ENCODE measurements around the gene MOBP.
"Not testable (repeated sequence)": the region's sequence is repeated elsewhere in the genome, so short reads cannot be mapped to it uniquely, and the experiment has no call there.

MOBP gene

GRCh38 chr3:39453134-39453533 lies 14.3 kb upstream of the MOBP start:
- no peak for FAIRE-seq

DNA sequence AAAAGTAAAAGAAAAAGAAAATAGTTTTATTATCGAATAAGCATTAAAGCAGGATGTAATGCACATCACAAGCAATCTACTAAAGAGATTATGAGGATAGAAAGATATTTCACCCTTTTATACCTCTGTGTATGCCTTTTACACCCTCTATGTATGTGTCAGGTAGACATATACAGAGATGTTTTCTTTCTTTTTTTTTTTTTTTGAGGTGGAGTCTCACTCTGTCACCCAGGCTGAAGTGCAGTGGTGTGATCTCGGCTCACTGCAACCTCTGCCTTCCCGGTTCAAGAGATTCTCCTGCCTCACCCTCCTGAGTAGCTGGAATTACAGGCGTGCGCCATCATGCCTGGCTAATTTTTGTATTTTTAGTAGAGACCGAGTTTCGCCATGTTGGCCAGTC lies 13.6 kb upstream of the MOBP start:
- FAIRE-seq: not testable (repeated sequence)

GRCh38 chr3:39454591-39455217 lies 12.8 kb upstream of the MOBP start:
- FAIRE-seq: no peak

DNA sequence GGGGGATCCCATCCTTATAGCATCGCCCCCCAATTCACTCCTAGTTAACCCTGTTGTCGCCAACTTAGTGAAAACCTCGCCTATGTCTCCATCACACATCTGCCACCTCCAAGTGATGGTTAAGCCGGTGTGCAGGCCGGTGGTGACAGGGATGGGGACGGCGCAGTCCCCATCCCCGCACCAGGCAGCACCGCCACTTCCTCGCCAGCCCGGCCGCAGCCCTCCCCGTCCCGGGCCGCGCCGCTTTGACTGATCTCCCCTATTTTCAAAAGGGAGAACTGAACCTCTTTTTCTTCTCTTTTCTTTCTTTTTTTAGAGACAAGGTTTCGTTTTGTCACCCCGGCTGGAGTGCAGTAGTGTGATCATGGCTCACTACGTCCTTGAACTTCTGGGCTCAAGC lies 11.3 kb upstream of the MOBP start:
- FAIRE-seq: no peak

DNA sequence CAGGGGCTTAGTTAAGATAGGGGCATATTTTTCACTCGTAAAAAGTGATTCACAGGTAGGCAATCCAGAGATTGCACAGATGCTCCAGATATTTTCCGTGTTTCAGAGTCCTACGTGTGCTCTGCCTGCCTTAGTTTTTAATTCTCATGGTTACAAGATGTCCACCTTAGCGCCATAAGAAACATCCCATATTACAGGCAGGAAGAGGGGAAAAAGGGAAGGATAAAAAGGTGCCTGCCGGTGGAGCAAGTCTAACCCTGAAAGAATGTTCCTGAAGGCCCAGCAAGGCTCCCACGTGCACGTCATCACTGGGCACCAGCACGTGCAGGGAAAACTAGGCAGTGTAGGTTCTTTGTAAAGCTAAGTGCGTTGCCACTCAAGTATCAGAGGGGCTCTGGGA lies 10.1 kb upstream of the MOBP start:
- FAIRE-seq: no peak

DNA sequence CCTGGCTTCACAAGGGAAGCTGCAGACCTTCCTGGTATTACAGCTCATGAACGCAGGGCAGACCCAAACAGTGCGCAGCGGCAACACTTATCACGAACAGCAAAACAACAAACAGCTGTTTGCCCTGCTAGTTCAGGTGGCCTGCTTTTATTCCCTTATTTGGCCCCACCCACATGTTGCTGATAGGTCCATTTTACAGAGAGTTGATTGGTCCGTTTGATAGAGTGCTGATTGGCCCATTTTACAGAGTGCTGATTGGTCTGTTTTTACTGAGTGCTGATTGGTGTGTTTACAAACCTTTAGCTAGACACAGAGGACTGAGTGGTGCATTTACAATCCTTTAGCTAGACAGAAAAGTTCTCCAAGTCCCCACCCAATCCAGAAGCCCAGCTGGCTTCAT lies 8.9 kb upstream of the MOBP start:
- FAIRE-seq: not testable (repeated sequence)

- FAIRE-seq: no peak
These were observed 6.8 kb upstream of the MOBP start for GRCh38 chr3:39460677-39461076.

- no peak for FAIRE-seq
These were observed 4.2 kb upstream of the MOBP start for GRCh38 chr3:39463269-39463668.

GRCh38 chr3:39466988-39467387 lies 492 bp upstream of the MOBP start:
- no peak for FAIRE-seq

GRCh38 chr3:39468108-39468436 lies 592 bp downstream of the MOBP start:
- FAIRE-seq: no peak

DNA sequence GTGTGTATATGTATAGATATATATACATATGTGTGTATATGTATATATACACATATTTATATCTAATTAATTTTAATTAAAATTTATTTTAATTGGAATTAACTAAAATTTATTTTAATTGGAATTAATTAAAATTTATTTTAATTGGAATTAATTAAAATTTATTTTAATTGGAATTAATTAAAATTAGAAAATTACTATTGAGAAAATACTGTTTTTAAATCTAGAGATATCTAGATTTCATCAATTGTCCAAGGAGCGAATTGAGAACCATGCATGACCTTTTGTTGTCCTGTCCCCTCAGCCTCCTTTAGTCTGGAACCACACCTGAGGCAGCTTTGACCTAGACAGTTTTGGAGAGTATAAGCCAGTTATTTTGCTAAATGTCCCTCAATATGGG lies 1.8 kb downstream of the MOBP start:
- peak; percentile 98 for FAIRE-seq

DNA sequence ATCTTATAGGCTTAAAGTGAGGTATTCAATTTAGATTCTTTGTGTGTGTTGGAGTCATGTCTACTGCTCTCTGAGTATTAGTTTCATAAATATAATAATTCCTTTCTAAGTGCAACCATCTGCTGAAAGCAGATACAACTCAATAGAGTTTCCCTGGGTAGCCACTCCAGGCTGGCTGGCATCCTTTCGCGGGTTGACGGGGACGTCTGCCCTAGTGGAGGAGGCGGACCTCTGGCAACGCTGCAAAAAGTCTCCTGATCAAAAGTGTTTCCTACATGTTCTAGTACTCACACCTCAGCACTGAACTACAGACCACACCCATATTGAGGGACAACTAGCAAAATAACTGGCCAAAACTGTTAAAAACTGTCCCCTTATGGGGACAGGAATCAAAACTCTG lies 2.5 kb downstream of the MOBP start:
- no peak for FAIRE-seq

- FAIRE-seq: no peak
These were observed 4.2 kb downstream of the MOBP start for GRCh38 chr3:39471652-39472051.

DNA sequence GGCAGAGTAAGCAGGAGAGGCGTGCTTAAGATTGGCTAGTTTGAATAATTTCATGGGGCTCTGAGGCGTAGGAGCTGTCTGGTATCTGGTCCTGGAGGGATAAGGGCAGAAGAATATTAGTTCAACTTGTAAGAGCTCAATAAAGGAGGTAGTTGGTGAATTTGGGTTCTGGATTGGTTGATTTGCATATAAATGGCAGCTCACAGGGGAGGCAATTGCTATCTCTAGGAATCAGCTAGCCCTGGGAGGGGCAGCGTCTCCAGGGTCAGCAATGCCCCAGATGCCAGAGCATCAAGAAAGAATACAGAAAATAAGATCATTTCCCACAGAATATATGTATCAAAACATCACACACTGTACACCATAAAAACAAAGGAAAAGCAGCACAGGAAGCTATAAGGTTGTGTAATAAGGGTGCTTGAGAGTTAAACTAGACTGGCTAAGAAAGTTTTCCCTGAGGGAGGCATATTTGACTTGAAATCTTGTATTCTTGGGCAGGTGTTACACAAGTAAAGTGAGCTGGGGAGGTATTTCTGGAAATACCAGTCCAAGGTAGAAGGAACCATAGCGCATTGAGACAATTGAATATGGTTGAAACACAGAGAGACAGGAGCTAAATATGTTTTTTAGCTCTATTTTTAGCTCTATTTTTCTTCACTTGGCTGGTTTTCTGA lies 6.1 kb downstream of the MOBP start:
- FAIRE-seq: no peak

DNA sequence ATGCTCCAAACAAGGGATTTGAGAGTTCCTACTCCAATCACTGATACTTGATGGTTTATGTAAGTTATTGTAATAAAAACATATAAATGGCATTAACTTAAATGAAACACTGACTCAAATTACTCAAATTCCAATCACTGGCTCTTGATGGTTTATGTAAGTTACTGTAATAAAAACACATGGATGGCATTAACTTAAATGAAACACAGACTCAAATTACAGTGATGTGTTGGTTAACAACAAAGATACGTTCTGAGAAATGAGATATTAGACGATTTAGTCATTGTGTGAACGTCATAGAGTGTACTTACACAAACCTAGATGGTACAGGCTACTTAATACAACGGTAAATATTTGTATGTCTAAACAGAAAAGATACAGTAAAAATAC lies 6.6 kb downstream of the MOBP start:
- no peak for FAIRE-seq

DNA sequence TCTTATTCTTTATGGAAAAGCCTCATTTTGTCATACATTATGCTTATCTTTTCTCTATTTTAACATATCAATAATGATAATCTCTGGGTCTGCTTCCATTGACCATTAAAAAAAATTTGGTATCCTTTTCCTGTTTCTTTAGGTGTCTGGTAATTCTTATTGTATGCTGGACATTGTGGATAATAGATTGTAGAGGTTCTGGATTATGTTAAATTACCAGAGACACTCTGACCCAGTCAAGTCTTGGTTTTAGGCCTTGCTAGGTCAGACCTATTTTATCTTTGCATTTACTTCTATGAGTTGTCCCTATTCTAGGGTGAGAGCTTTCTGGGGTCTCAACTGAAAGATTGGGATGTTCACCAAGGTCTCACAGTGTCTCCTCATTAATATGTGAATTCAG lies 9.3 kb downstream of the MOBP start:
- no peak for FAIRE-seq

DNA sequence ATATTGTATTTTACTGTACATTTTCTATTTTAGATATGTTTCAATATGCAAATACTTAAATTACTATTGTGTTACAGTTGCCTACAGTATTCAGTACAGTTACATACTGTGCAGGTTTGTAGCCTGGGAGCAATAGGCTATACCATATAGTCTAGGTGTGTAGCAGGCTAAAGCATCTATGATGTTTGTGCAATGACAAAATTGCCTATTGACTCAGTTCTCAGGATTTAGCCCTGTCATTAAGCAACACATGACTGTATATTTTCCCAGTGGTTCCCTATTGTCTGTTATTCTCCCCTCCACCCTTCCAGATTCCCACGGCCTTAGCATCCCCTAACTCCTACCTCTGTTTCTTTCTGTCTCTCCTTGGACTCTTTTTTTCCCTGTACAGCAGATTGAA lies 10.7 kb downstream of the MOBP start:
- FAIRE-seq: no peak

- no peak for FAIRE-seq
These were observed 12.4 kb downstream of the MOBP start for GRCh38 chr3:39479701-39480414.

DNA sequence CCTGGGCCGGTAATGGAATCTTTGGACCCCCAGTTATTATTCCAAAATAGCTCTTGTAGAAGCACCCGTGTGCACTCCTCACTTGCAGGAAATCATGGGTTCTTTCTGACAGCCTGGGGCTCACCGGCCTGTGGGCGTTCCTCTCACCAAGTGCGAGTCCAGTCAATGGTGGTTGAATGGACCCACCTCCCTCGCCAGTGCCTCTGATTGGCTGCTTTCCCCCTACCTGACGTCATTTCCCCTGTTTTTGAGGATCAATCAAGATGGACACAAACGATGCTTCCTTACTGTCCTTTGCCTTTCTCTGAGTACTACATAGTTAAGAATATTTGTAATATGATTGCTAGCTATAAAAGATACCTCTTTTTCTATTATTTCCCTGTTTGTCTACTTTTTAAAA lies 18.1 kb downstream of the MOBP start:
- FAIRE-seq: no peak

DNA sequence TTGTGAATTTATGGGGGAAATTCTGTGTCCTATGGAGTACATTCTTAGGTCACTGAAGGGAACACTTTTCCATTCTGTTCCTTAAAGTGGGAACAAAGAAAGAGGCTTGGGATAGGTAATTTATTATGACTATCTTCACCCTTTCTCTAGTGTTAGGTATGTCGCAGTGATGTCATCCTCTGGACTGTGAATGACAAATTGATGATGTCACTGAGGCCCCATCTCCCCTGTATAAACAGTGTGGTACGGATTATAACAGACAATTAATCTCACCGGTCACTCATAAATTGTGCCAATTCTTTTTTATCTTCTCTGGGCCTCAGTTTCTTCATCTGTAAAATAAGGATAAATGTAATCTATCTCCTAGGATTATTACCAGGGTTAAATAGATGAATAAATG lies 23.5 kb downstream of the MOBP start:
- no peak for FAIRE-seq

DNA sequence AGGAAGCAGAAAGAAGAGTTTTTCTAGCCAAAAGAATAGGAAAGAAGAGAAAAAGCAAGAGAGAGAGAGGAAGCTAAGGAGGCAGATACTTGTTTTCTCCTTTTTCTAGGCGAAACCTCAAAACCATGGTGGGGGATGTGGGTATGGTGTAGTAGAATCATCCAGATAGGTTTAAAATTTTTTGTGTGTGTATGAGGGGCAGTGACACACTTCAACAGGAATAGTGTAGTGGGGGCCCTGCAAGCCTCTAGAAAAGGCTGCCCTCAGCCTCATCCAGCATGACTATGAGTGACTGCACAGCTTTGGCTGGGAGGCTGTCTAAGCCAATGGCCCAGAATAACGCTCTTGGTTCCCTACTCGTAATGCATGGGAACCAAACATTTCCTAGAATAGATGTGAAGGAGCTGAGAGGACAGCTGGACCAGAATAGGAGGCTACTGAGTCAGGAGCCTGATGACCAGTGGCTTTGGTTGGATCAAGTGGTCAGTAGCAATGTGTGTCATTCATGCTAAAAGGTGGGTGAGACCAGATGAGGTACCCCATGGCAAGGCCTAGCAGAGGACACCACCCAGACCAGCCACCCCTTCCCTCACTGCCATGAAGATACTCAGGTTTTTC lies 24.4 kb downstream of the MOBP start:
- no peak for FAIRE-seq

DNA sequence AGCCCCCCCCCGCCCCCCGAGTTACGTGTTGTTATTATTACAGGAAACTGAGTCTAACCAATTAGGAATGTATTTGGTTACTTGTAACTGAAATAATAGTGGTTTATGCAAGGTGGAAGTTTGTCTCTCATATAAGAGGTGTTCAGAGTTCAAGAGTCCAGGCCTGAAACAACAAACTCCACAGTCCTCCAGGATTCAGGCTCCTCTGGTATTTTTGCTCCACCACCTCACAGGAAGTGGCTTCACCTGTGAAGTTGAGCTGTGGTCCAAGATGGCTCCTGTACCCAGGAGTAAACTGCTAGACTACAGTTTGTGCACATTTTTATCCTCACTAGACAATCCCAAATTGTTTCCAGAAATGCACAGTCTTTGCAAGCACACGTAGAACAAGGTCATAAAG lies 27.3 kb downstream of the MOBP start:
- FAIRE-seq: no peak

DNA sequence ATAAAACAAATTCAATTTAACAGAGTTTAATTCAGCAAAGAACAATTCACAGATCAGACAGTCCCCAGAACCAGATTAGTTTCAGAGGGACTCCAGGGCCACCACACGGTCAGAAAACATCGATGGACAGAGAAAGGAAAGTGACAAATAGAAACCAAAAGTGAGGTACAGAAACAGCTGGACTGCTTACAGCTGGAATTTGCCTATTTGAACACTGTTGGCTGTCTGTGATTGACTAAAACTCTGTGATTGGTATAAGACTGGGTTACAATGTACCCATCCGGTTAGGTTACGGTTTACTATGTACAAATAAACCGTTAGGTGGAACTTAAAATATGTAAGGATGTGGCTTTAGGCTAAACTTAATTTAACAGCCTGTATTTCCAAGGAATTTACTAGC lies 30.3 kb downstream of the MOBP start:
- no peak for FAIRE-seq

GRCh38 chr3:39499651-39500273 lies 32.3 kb downstream of the MOBP start:
- FAIRE-seq: no peak
